ENCODE measurements around the gene UBXN10. TPM values are rescaled to one million over a fixed set of nuclear protein-coding genes. Genes with fewer than 3 reads are reported as not detected.
A peak's percentile ranks its signal among the peaks of the same experiment; 100 is the strongest.

The UBXN10 gene
- total and polyA plus RNA-seq, 5 donors from 2014 or later = 0.06 to 0.41 (median 0.33) TPM; not detected in 1

DNA sequence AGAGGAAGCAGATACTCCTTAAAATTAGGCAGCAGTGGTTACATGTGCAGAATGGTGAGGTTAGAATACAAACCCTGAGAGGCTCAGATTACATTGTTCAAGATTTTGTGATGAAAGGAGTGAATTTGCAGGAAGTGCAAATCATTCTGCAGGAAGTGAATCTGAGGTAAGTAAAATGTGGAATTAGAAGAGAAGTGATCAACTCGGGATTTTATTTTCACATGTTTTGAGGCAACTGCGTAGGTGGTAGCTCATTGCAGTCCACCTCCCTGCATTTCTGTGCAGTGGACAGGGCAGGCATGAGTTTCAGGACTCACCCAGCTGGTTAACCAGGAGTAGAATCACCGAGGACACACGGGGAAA, 2.5 kb downstream of the UBXN10 start:
- no peak for DNase-seq
- no peak overlapping the region for H3K27ac Mint-ChIP-seq
- no peak overlapping the region for H3K4me3 ChIP-seq (ENCODE audit: low read depth, low read length)
- ATAC-seq (ENCODE audit: low read depth in 2 of 2) = no peak
- peak overlapping the region in 1 of 4 donors; percentile 7 for H3K4me3 Mint-ChIP-seq
- H3K27me3 ChIP-seq (ENCODE audit: control insufficient read depth, insufficient read depth, low read length) = no peaks in the 10 kb centered on the region
- peaks cover 27% of the 10 kb centered on the region for H3K4me1 ChIP-seq (ENCODE audit: control insufficient read depth, insufficient read depth, low read length, poor library complexity, severe bottlenecking)
- H3K9me3 ChIP-seq (ENCODE audit: control insufficient read depth in 2 of 2, low read length in 2 of 2) = no peaks in the 10 kb centered on the region
- no peaks in the 10 kb centered on the region for H3K36me3 ChIP-seq (ENCODE audit: control insufficient read depth, insufficient read depth, low read length)
- no peaks in the 10 kb centered on the region for H3K36me3 Mint-ChIP-seq
- H3K27me3 Mint-ChIP-seq = peaks cover 8% of the 10 kb centered on the region
- H3K27ac ChIP-seq (ENCODE audit: insufficient read depth, low read length, poor library complexity, severe bottlenecking) = no peak overlapping the region
- H3K9me3 Mint-ChIP-seq = peaks cover 0 to 1% (median 0%) of the 10 kb centered on the region in 7 donors
- H3K4me1 Mint-ChIP-seq = peaks cover 0 to 47% (median 30%) of the 10 kb centered on the region in 4 donors

DNA sequence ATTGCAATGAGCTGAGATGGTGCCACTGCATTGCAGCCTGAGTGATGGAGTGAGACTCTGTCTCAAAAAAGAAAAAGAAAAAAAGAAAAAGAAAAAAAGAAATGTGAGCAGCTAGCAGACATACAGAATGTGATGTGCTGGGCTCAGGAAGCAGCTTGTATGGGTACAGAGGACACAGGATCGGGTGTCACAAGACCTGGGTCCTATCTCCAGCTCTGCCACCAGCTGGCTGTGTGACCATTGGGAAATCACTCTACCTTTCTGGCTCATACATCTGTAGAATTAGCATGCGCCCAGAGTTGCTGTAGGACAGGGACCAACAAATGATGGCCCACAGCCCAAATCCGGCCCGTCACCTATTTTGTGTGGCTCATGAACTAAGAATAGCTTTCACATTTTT, 3.8 kb downstream of the UBXN10 start:
- H3K4me3 Mint-ChIP-seq = no peak overlapping the region
- H3K4me1 Mint-ChIP-seq = peaks cover 0 to 35% (median 24%) of the 10 kb centered on the region in 4 donors
- H3K36me3 ChIP-seq (ENCODE audit: control insufficient read depth, insufficient read depth, low read length) = no peaks in the 10 kb centered on the region
- no peak overlapping the region for H3K27ac ChIP-seq (ENCODE audit: insufficient read depth, low read length, poor library complexity, severe bottlenecking)
- H3K9me3 ChIP-seq (ENCODE audit: control insufficient read depth in 2 of 2, low read length in 2 of 2) = no peaks in the 10 kb centered on the region
- H3K9me3 Mint-ChIP-seq = no peaks in the 10 kb centered on the region
- DNase-seq (no peak), ATAC-seq (ENCODE audit: low read depth in 2 of 2) (no peak)
- no peak overlapping the region for H3K27ac Mint-ChIP-seq
- no peaks in the 10 kb centered on the region for H3K36me3 Mint-ChIP-seq
- H3K4me1 ChIP-seq (ENCODE audit: control insufficient read depth, insufficient read depth, low read length, poor library complexity, severe bottlenecking) = peaks cover 26% of the 10 kb centered on the region
- H3K4me3 ChIP-seq (ENCODE audit: low read depth, low read length) = no peak overlapping the region
- H3K27me3 Mint-ChIP-seq = peaks cover 8% of the 10 kb centered on the region
- H3K27me3 ChIP-seq (ENCODE audit: control insufficient read depth, insufficient read depth, low read length) = no peaks in the 10 kb centered on the region

DNA sequence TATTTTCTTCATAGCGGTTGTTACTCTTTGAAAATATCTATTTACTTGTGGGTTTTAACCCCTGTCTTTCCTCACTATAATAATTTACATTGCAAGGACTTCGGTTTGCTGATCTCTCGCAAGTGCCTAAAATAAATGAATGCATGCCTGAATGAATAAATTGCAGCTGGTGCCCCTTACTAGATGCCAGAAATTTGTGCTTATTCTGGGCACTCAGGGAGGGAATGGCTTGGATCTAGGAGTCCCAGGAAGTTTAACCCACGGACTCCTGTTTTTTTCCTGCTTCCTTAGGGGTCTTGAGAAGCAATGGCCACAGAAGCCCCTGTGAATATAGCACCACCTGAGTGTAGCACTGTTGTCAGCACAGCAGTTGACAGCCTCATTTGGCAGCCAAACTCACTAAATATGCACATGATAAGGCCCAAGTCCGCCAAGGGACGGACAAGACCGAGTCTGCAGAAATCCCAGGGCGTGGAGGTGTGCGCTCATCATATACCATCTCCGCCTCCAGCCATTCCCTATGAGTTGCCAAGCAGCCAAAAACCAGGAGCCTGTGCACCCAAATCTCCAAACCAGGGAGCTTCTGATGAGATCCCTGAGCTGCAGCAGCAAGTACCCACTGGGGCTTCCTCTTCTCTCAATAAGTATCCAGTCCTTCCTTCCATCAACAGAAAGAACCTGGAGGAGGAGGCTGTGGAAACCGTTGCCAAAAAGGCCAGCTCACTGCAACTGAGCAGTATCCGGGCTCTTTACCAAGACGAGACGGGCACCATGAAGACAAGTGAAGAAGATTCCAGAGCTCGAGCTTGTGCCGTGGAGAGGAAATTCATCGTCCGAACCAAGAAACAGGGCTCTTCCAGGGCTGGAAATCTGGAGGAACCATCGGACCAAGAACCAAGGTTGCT, 4.6 kb downstream of the UBXN10 start:
- Histone ChIP-seq H3K4me3 (ENCODE audit: low read depth, low read length) (no peak overlapping the region), H3K27ac (ENCODE audit: insufficient read depth, low read length, poor library complexity, severe bottlenecking) (no peak overlapping the region), H3K27me3 (ENCODE audit: control insufficient read depth, insufficient read depth, low read length) (no peaks in the 10 kb centered on the region), H3K9me3 (ENCODE audit: control insufficient read depth in 2 of 2, low read length in 2 of 2) (no peaks in the 10 kb centered on the region), H3K36me3 (ENCODE audit: control insufficient read depth, insufficient read depth, low read length) (no peaks in the 10 kb centered on the region), H3K4me1 (ENCODE audit: control insufficient read depth, insufficient read depth, low read length, poor library complexity, severe bottlenecking) (peaks cover 18% of the 10 kb centered on the region)
- no peaks in the 10 kb centered on the region for H3K36me3 Mint-ChIP-seq
- no peak for ATAC-seq (ENCODE audit: low read depth in 2 of 2)
- H3K9me3 Mint-ChIP-seq = no peaks in the 10 kb centered on the region
- peaks cover 0 to 26% (median 19%) of the 10 kb centered on the region in 4 donors for H3K4me1 Mint-ChIP-seq
- DNase-seq = no peak
- H3K4me3 Mint-ChIP-seq = no peak overlapping the region
- no peak overlapping the region for H3K27ac Mint-ChIP-seq
- H3K27me3 Mint-ChIP-seq = peaks cover 8% of the 10 kb centered on the region

- Mint-ChIP-seq H3K9me3 (no peaks in the 10 kb centered on the region), H3K27ac (peak overlapping the region in 1 of 3 donors; percentile 47), H3K4me1 (peaks cover 0 to 23% (median 17%) of the 10 kb centered on the region in 4 donors), H3K27me3 (peaks cover 8% of the 10 kb centered on the region), H3K4me3 (no peak overlapping the region), H3K36me3 (no peaks in the 10 kb centered on the region)
- no peak for ATAC-seq (ENCODE audit: low read depth in 2 of 2)
- no peak overlapping the region for H3K27ac ChIP-seq (ENCODE audit: insufficient read depth, low read length, poor library complexity, severe bottlenecking)
- H3K36me3 ChIP-seq (ENCODE audit: control insufficient read depth, insufficient read depth, low read length) = no peaks in the 10 kb centered on the region
- no peak for DNase-seq
- no peaks in the 10 kb centered on the region for H3K9me3 ChIP-seq (ENCODE audit: control insufficient read depth in 2 of 2, low read length in 2 of 2)
- H3K27me3 ChIP-seq (ENCODE audit: control insufficient read depth, insufficient read depth, low read length) = no peaks in the 10 kb centered on the region
- peaks cover 11% of the 10 kb centered on the region for H3K4me1 ChIP-seq (ENCODE audit: control insufficient read depth, insufficient read depth, low read length, poor library complexity, severe bottlenecking)
- H3K4me3 ChIP-seq (ENCODE audit: low read depth, low read length) = no peak overlapping the region
Observed at GRCh38 chr1:20191266-20191825, 5.5 kb downstream of the UBXN10 start.

GRCh38 chr1:20192364-20192763, 6.5 kb downstream of the UBXN10 start:
- Mint-ChIP-seq H3K4me3 (no peak overlapping the region), H3K27ac (no peak overlapping the region), H3K27me3 (peaks cover 12% of the 10 kb centered on the region), H3K9me3 (no peaks in the 10 kb centered on the region), H3K4me1 (peaks cover 0 to 13% (median 9%) of the 10 kb centered on the region in 4 donors), H3K36me3 (no peaks in the 10 kb centered on the region)
- DNase-seq (no peak), ATAC-seq (ENCODE audit: low read depth in 2 of 2) (no peak)
- Histone ChIP-seq H3K27me3 (ENCODE audit: control insufficient read depth, insufficient read depth, low read length) (no peaks in the 10 kb centered on the region), H3K9me3 (ENCODE audit: control insufficient read depth in 2 of 2, low read length in 2 of 2) (no peaks in the 10 kb centered on the region), H3K36me3 (ENCODE audit: control insufficient read depth, insufficient read depth, low read length) (no peaks in the 10 kb centered on the region), H3K4me3 (ENCODE audit: low read depth, low read length) (no peak overlapping the region), H3K27ac (ENCODE audit: insufficient read depth, low read length, poor library complexity, severe bottlenecking) (no peak overlapping the region), H3K4me1 (ENCODE audit: control insufficient read depth, insufficient read depth, low read length, poor library complexity, severe bottlenecking) (peaks cover 1% of the 10 kb centered on the region)

- Mint-ChIP-seq H3K36me3 (no peaks in the 10 kb centered on the region), H3K9me3 (no peaks in the 10 kb centered on the region), H3K4me1 (peaks cover 0 to 7% (median 4%) of the 10 kb centered on the region in 4 donors), H3K4me3 (no peak overlapping the region), H3K27me3 (peaks cover 12% of the 10 kb centered on the region), H3K27ac (no peak overlapping the region)
- Histone ChIP-seq H3K4me1 (ENCODE audit: control insufficient read depth, insufficient read depth, low read length, poor library complexity, severe bottlenecking) (no peaks in the 10 kb centered on the region), H3K9me3 (ENCODE audit: control insufficient read depth in 2 of 2, low read length in 2 of 2) (no peaks in the 10 kb centered on the region), H3K27me3 (ENCODE audit: control insufficient read depth, insufficient read depth, low read length) (no peaks in the 10 kb centered on the region), H3K36me3 (ENCODE audit: control insufficient read depth, insufficient read depth, low read length) (no peaks in the 10 kb centered on the region), H3K27ac (ENCODE audit: insufficient read depth, low read length, poor library complexity, severe bottlenecking) (no peak overlapping the region), H3K4me3 (ENCODE audit: low read depth, low read length) (no peak overlapping the region)
- ATAC-seq (ENCODE audit: low read depth in 2 of 2) (no peak), DNase-seq (no peak)
Observed at GRCh38 chr1:20192871-20193411, 7.0 kb downstream of the UBXN10 start.

DNA sequence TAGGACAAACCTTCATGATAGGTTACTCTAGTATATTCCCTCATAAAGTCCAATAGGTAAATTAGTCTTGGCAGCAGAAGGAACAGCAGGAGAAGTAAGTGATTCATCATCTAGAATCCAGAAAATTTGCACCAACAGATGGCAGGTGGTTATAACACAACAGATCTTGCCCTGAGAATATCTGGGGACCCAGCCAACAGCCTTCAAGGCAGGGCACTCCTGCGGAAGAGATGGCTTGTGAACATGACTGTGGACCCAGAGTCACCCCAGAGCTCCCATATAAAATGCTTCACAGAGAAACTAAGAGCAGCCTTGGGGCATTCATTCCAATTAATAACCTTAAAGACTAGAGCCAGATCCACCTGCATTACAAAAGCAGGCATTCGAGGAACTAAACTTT, 8.3 kb downstream of the UBXN10 start:
- DNase-seq (no peak), ATAC-seq (ENCODE audit: low read depth in 2 of 2) (no peak)
- Mint-ChIP-seq H3K27me3 (peaks cover 16% of the 10 kb centered on the region), H3K4me1 (peaks cover 0 to 3% (median 0%) of the 10 kb centered on the region in 4 donors), H3K9me3 (no peaks in the 10 kb centered on the region), H3K27ac (no peak overlapping the region), H3K36me3 (no peaks in the 10 kb centered on the region), H3K4me3 (no peak overlapping the region)
- H3K4me1 ChIP-seq (ENCODE audit: control insufficient read depth, insufficient read depth, low read length, poor library complexity, severe bottlenecking) = no peaks in the 10 kb centered on the region
- H3K9me3 ChIP-seq (ENCODE audit: control insufficient read depth in 2 of 2, low read length in 2 of 2) = no peaks in the 10 kb centered on the region
- no peak overlapping the region for H3K4me3 ChIP-seq (ENCODE audit: low read depth, low read length)
- H3K36me3 ChIP-seq (ENCODE audit: control insufficient read depth, insufficient read depth, low read length) = no peaks in the 10 kb centered on the region
- H3K27ac ChIP-seq (ENCODE audit: insufficient read depth, low read length, poor library complexity, severe bottlenecking) = no peak overlapping the region
- H3K27me3 ChIP-seq (ENCODE audit: control insufficient read depth, insufficient read depth, low read length) = peaks cover 3% of the 10 kb centered on the region
